Caco-2 (cell line): ENCODE data around the gene FAM168A. TPM values are rescaled to one million over a fixed set of nuclear protein-coding genes. Genes with fewer than 3 reads are reported as not detected.

Experiments used
- BruUV-seq: library from RNA; stranded (reverse); fragments of 400-500 nt; replicated peaks from 2 replicates; lab custom pipeline; 2021; lab: Mats Ljungman, UMichigan
- CTCF ChIA-PET: fragments of 300-600 bp; sonication (Branson Sonifier 250); formaldehyde crosslinking; loops from one replicate; lab custom pipeline; 2022; ENCODE audit warnings: antibody characterized with exemption; lab: Charles Lee
- POLR2A ChIA-PET: fragments of 300-600 bp; sonication (Branson Sonifier 250); formaldehyde crosslinking; loops from one replicate; lab custom pipeline; 2022; ENCODE audit warnings: antibody characterized with exemption; lab: Charles Lee
- DNase-seq, 2 experiments: peaks; one replicate each; pipeline versions ENCODE4 v3.0.0 to v3.0.0-alpha.2; 2020 to 2022
- H3K27me3 ChIP-seq: replicated peaks from 2 replicates; pipeline ENCODE4 v1.6.0; 2011; ENCODE audit warnings: low read length; ENCODE audit not compliant: control insufficient read depth, insufficient read depth
- H3K36me3 ChIP-seq: 2 replicates; pipeline ENCODE4 v1.5.1; 2011; ENCODE audit warnings: low read length; ENCODE audit not compliant: control insufficient read depth, insufficient read depth
- H3K4me1 ChIP-seq: fragments of 250-450 bp; sonication (Bioruptor Pico); 2 replicates; pipeline ENCODE4 v1.5.1; 2020; ENCODE audit warnings: mild to moderate bottlenecking
- H3K4me3 ChIP-seq: 2 replicates; pipeline ENCODE4 v1.5.1; 2011; ENCODE audit warnings: low read depth, mild to moderate bottlenecking, control low read depth, low read length
- H3K9me3 ChIP-seq: fragments of 250-450 bp; sonication (Bioruptor Pico); 2 replicates; pipeline ENCODE4 v1.5.1; 2020; ENCODE audit warnings: mild to moderate bottlenecking, moderate library complexity
- H3K27ac Mint-ChIP-seq: one replicate; pipeline ENCODE4 v1.8.0; 2022; ENCODE audit warnings: mixed read lengths; ENCODE audit not compliant: unreplicated experiment
- H3K27me3 Mint-ChIP-seq: one replicate; pipeline ENCODE4 v1.8.0; 2022; ENCODE audit warnings: mixed read lengths; ENCODE audit not compliant: insufficient read depth, unreplicated experiment
- H3K36me3 Mint-ChIP-seq: one replicate; pipeline ENCODE4 v1.8.0; 2022; ENCODE audit warnings: mild to moderate bottlenecking, mixed read lengths; ENCODE audit not compliant: insufficient read depth, unreplicated experiment
- H3K4me1 Mint-ChIP-seq: one replicate; pipeline ENCODE4 v1.8.0; 2022; ENCODE audit warnings: low read depth, mixed read lengths; ENCODE audit not compliant: unreplicated experiment
- H3K4me3 Mint-ChIP-seq: one replicate; pipeline ENCODE4 v1.8.0; 2022; ENCODE audit warnings: mild to moderate bottlenecking, moderate library complexity, mixed read lengths; ENCODE audit not compliant: unreplicated experiment
- H3K9me3 Mint-ChIP-seq: one replicate; pipeline ENCODE4 v1.8.0; 2022; ENCODE audit warnings: mixed read lengths; ENCODE audit not compliant: unreplicated experiment
- CTCF ChIP-seq, 2 experiments: fragments of 200-600 bp in 1 of 2; IDR thresholded peaks; 1 replicate in 1 of 2; 2 replicates in 1 of 2; pipeline versions ENCODE4 v1.5.1 to v1.8.0; 2011 to 2022; ENCODE audit warnings: antibody characterized with exemption in 1 of 2, control low read depth in 1 of 2, inconsistent platforms in 1 of 2, low read depth in 1 of 2, low read length in 1 of 2, mild to moderate bottlenecking in 1 of 2, moderate library complexity in 1 of 2; ENCODE audit not compliant: insufficient read depth in 1 of 2, severe bottlenecking in 1 of 2, unreplicated experiment in 1 of 2
- intact Hi-C: fragments of 100-400 bp; cut with micrococcal nuclease; formaldehyde crosslinking; loops from one replicate; pipeline ENCODE4 v1.10.0; 2022; ENCODE audit not compliant: unreplicated experiment
- total RNA-seq: library from RNA; stranded (reverse); gene quantifications from 2 replicates; pipeline ENCODE4 v1.2.3, GENCODE V29; 2022

FAM168A gene
- total RNA-seq, 1 experiment from 2014 or later, result 46.0 TPM

- Mint-ChIP-seq H3K4me3 (peak overlapping the region; percentile 87), H3K4me1 (peaks cover 20% of the 10 kb centered on the region)
- intact Hi-C loops, result loop anchor here (1.0 to 10.0 kb wide), 7 partner anchors 26 to 277 kb away; partner anchors contain the start of genes COA4 and PAAF1
Measured at GRCh38 chr11:73598719-73599379, 937 bp upstream of the FAM168A start.

GRCh38 chr11:73597336-73597955 is 466 bp downstream of the FAM168A start:
- Histone ChIP-seq H3K4me3 (peak overlapping the region; percentile 88), H3K27me3 (no peaks in the 10 kb centered on the region), H3K36me3 (no peaks in the 10 kb centered on the region), H3K4me1 (0 out of 2 replicates have a peak, but pooled peaks cover 5% of the 10 kb centered on the region), H3K9me3 (no peaks in the 10 kb centered on the region)
- Mint-ChIP-seq H3K9me3 (no peaks in the 10 kb centered on the region), H3K27ac (peak overlapping the region; percentile 74), H3K4me3 (peak overlapping the region; percentile 87), H3K27me3 (no peaks in the 10 kb centered on the region), H3K36me3 (no peaks in the 10 kb centered on the region), H3K4me1 (peaks cover 20% of the 10 kb centered on the region)
- BruUV-seq, result no TSS peak
- TF ChIP-seq CTCF (IDR thresholded peaks at IDR 0.05; ENCODE audit: insufficient read depth in 1 of 2, low read depth in 1 of 2, low read length in 1 of 2, severe bottlenecking in 1 of 2, unreplicated experiment in 1 of 2), result no peak
- DNase-seq, result peak in 1 of 2 experiments; percentile 7
- intact Hi-C loops, result loop anchor here (5.0 to 10.0 kb wide), 2 partner anchors 40 to 193 kb away; no protein-coding TSS in a partner anchor
- ChIA-PET CTCF (interaction anchor here (0.7 to 1.6 kb wide), 2 partner anchors 119 to 174 kb away, joined by 9 to 10 read pairs; no protein-coding TSS in a partner anchor), POLR2A (interaction anchor here (0.7 kb wide), 1 partner anchor 57 kb away, joined by 8 read pairs; no protein-coding TSS in a partner anchor)

More at GRCh38 chr11:73598719-73599379, 937 bp upstream of the FAM168A start:
- BruUV-seq, result TSS peak; percentile 94
- H3K9me3 Mint-ChIP-seq, result no peaks in the 10 kb centered on the region
- Histone ChIP-seq H3K9me3 (no peaks in the 10 kb centered on the region), H3K27me3 (no peaks in the 10 kb centered on the region), H3K36me3 (no peaks in the 10 kb centered on the region), H3K4me3 (peak overlapping the region; percentile 88), H3K4me1 (0 out of 2 replicates have a peak, but pooled peaks cover 5% of the 10 kb centered on the region)
- POLR2A ChIA-PET, result interaction anchor here (0.7 kb wide), 1 partner anchor 162 kb away, joined by 4 read pairs; the partner anchor contains the start of gene RAB6A
- CTCF ChIA-PET, result interaction anchor here (0.6 to 1.6 kb wide), 9 partner anchors 11 to 1083 kb away, joined by 3 to 16 read pairs (median 4); partner anchors contain the start of genes ARHGEF17 and RAB6A
- no peak for TF ChIP-seq CTCF (IDR thresholded peaks at IDR 0.05; ENCODE audit: insufficient read depth in 1 of 2, low read depth in 1 of 2, low read length in 1 of 2, severe bottlenecking in 1 of 2, unreplicated experiment in 1 of 2)
- DNase-seq, result no peak
- H3K27ac Mint-ChIP-seq, result peak overlapping the region; percentile 74
- H3K36me3 Mint-ChIP-seq, result no peaks in the 10 kb centered on the region
- no peaks in the 10 kb centered on the region for H3K27me3 Mint-ChIP-seq

GRCh38 chr11:73596547-73596946 is 1.4 kb downstream of the FAM168A start:
- Histone ChIP-seq H3K9me3 (no peaks in the 10 kb centered on the region), H3K27me3 (no peaks in the 10 kb centered on the region), H3K4me3 (no peak overlapping the region), H3K36me3 (no peaks in the 10 kb centered on the region), H3K4me1 (0 out of 2 replicates have a peak, but pooled peaks cover 5% of the 10 kb centered on the region)
- intact Hi-C loops, result loop anchor here (5.0 to 10.0 kb wide), 2 partner anchors 39 to 192 kb away; no protein-coding TSS in a partner anchor
- no TSS peak for BruUV-seq
- H3K27ac Mint-ChIP-seq, result peak overlapping the region; percentile 6
- H3K27me3 Mint-ChIP-seq, result no peaks in the 10 kb centered on the region
- no peaks in the 10 kb centered on the region for H3K9me3 Mint-ChIP-seq
- peaks cover 20% of the 10 kb centered on the region for H3K4me1 Mint-ChIP-seq
- peak overlapping the region; percentile 87 for H3K4me3 Mint-ChIP-seq
- no peak for DNase-seq
- no peaks in the 10 kb centered on the region for H3K36me3 Mint-ChIP-seq
- CTCF ChIA-PET, result interaction anchor here (0.9 kb wide), 1 partner anchor 29 kb away, joined by 3 read pairs; no protein-coding TSS in a partner anchor
- POLR2A ChIA-PET, result no interaction called here
- TF ChIP-seq CTCF (IDR thresholded peaks at IDR 0.05; ENCODE audit: insufficient read depth in 1 of 2, low read depth in 1 of 2, low read length in 1 of 2, severe bottlenecking in 1 of 2, unreplicated experiment in 1 of 2), result no peak
